Upper lobe of right lung (tissue), 1 donor: ENCODE data around the gene SENP2. TPM values are rescaled to one million over a fixed set of nuclear protein-coding genes. Genes with fewer than 3 reads are reported as not detected.

ENCODE experiments used
- ATAC-seq: fragments of 200-7000 bp; cut with Tn5 transposase; one replicate; pipeline ENCODE4 v1.9.1; 2020; ENCODE audit warnings: mild to moderate bottlenecking, moderate library complexity
- DNase-seq: peaks from one replicate; pipeline ENCODE4 v3.0.0-alpha.2; 2020
- H3K27ac ChIP-seq: fragments of 200-600 bp; one replicate; pipeline ENCODE4 v1.8.0; 2022
- H3K27me3 ChIP-seq: fragments of 200-600 bp; one replicate; pipeline ENCODE4 v1.8.0; 2022; ENCODE audit warnings: mild to moderate bottlenecking
- H3K36me3 ChIP-seq: fragments of 200-600 bp; one replicate; pipeline ENCODE4 v1.8.0; 2022
- H3K4me1 ChIP-seq: fragments of 200-600 bp; one replicate; pipeline ENCODE4 v1.8.0; 2022
- H3K4me3 ChIP-seq: fragments of 200-600 bp; one replicate; pipeline ENCODE4 v1.8.0; 2022; ENCODE audit warnings: mild to moderate bottlenecking
- H3K9me3 ChIP-seq: fragments of 200-600 bp; one replicate; pipeline ENCODE4 v1.8.0; 2022
- CTCF ChIP-seq: fragments of 200-600 bp; IDR thresholded peaks from one replicate; pipeline ENCODE4 v1.8.0; 2022; ENCODE audit warnings: antibody characterized with exemption
- intact Hi-C: fragments of 100-400 bp; cut with DNase I; formaldehyde crosslinking; loops from one replicate; pipeline ENCODE4 v1.11.0; 2022
- total RNA-seq: library from RNA; stranded (reverse); fragmentation: NEBNext Ultra II Directional; extraction: Animal tissue kit (Norgen Biotek cat#: 25700); gene quantifications from one replicate; pipeline ENCODE4 v1.2.1, GENCODE V29; 2021
- donor health status: DM: no; HTN: yes; CAD: no; lungs with severe emphysema.

SENP2 gene
- total RNA-seq, 1 donor from 2014 or later = 42.0 TPM

GRCh38 chr3:185623939-185624665 lies 38.0 kb downstream of the SENP2 start:
- Histone ChIP-seq H3K27me3 (no peaks in the 10 kb centered on the region), H3K4me1 (peaks cover 1% of the 10 kb centered on the region), H3K36me3 (peaks cover 99% of the 10 kb centered on the region), H3K27ac (no peak overlapping the region), H3K4me3 (no peak overlapping the region), H3K9me3 (no peaks in the 10 kb centered on the region)
- intact Hi-C loops = no loop called here
- DNase-seq (no peak), ATAC-seq (no peak)
- no peak for TF ChIP-seq CTCF

- peaks cover 88% of the 10 kb centered on the region for H3K36me3 ChIP-seq
Measured at GRCh38 chr3:185625784-185626183, 39.7 kb downstream of the SENP2 start.

GRCh38 chr3:185629554-185630181 lies 43.6 kb downstream of the SENP2 start:
- no peaks in the 10 kb centered on the region for H3K9me3 ChIP-seq
- peaks cover 20% of the 10 kb centered on the region for H3K4me1 ChIP-seq
- peak overlapping the region; percentile 78 for H3K27ac ChIP-seq
- ATAC-seq (peak; percentile 39), DNase-seq (no peak)
- intact Hi-C loops = no loop called here
- H3K36me3 ChIP-seq = peaks cover 50% of the 10 kb centered on the region
- no peaks in the 10 kb centered on the region for H3K27me3 ChIP-seq
- no peak for TF ChIP-seq CTCF
- no peak overlapping the region for H3K4me3 ChIP-seq

More at GRCh38 chr3:185625784-185626183, 39.7 kb downstream of the SENP2 start:
- TF ChIP-seq CTCF = no peak
- no peak overlapping the region for H3K4me3 ChIP-seq
- peaks cover 18% of the 10 kb centered on the region for H3K4me1 ChIP-seq
- intact Hi-C loops = no loop called here
- no peak overlapping the region for H3K27ac ChIP-seq
- no peaks in the 10 kb centered on the region for H3K9me3 ChIP-seq
- DNase-seq = no peak
- ATAC-seq = no peak
- H3K27me3 ChIP-seq = no peaks in the 10 kb centered on the region

GRCh38 chr3:185630182-185630622 lies 44.1 kb downstream of the SENP2 start:
- H3K36me3 ChIP-seq = peaks cover 44% of the 10 kb centered on the region
- H3K27ac ChIP-seq = peak overlapping the region; percentile 78
- H3K4me3 ChIP-seq = no peak overlapping the region
- H3K4me1 ChIP-seq = peaks cover 20% of the 10 kb centered on the region
- ATAC-seq = peak; percentile 88
- no peaks in the 10 kb centered on the region for H3K27me3 ChIP-seq
- intact Hi-C loops = no loop called here
- DNase-seq = no peak
- TF ChIP-seq CTCF = no peak
- H3K9me3 ChIP-seq = no peaks in the 10 kb centered on the region

GRCh38 chr3:185631108-185631507 lies 45.0 kb downstream of the SENP2 start:
- no peaks in the 10 kb centered on the region for H3K9me3 ChIP-seq
- intact Hi-C loops = no loop called here
- DNase-seq (no peak), ATAC-seq (no peak)
- peaks cover 35% of the 10 kb centered on the region for H3K36me3 ChIP-seq
- H3K27ac ChIP-seq = peak overlapping the region; percentile 78
- H3K27me3 ChIP-seq = no peaks in the 10 kb centered on the region
- no peak overlapping the region for H3K4me3 ChIP-seq
- no peak for TF ChIP-seq CTCF
- H3K4me1 ChIP-seq = peaks cover 20% of the 10 kb centered on the region
